Activated CD8-positive, alpha-beta memory T cell treated with anti-CD3 and anti-CD28 coated beads, Interleukin-2, amount 10 ng/mL, durations not matched to agents 7 days and 5 days (primary cell): ENCODE measurements around the gene UMODL1. TPM values are rescaled to one million over a fixed set of nuclear protein-coding genes. Genes with fewer than 3 reads are reported as not detected.

Source experiments
- ATAC-seq: fragments of 150-1000 bp; cut with Tn5 transposase; one replicate; pipeline ENCODE4 v1.10.0; 2021; ENCODE audit warnings: moderate library complexity
- CTCF ChIA-PET: fragments of 350-600 bp; sonication (Branson Sonifier 250); formaldehyde crosslinking; loops from one replicate; lab custom pipeline; 2021; ENCODE audit warnings: antibody characterized with exemption; lab: Charles Lee
- DNase-seq: peaks from one replicate; pipeline ENCODE4 v3.0.0-alpha.2; 2020
- H3K27ac Mint-ChIP-seq: one replicate; pipeline ENCODE4 v1.8.0; 2021; ENCODE audit warnings: mild to moderate bottlenecking, mixed read lengths
- H3K27me3 Mint-ChIP-seq: one replicate; pipeline ENCODE4 v1.8.0; 2021; ENCODE audit warnings: mixed read lengths
- H3K36me3 Mint-ChIP-seq: one replicate; pipeline ENCODE4 v1.8.0; 2021; ENCODE audit warnings: mild to moderate bottlenecking, mixed read lengths
- H3K4me1 Mint-ChIP-seq: one replicate; pipeline ENCODE4 v1.8.0; 2021; ENCODE audit warnings: mixed read lengths
- H3K4me3 Mint-ChIP-seq: one replicate; pipeline ENCODE4 v1.8.0; 2021; ENCODE audit warnings: mild to moderate bottlenecking, moderate library complexity, mixed read lengths
- H3K9me3 Mint-ChIP-seq: one replicate; pipeline ENCODE4 v1.8.0; 2022; ENCODE audit warnings: low read depth, mixed read lengths
- total RNA-seq, 2 experiments: library from RNA; stranded (reverse); gene quantifications; one replicate each; pipeline ENCODE4 v1.2.3, GENCODE V29; 2021

Gene UMODL1
- total RNA-seq, 2 experiments from 2014 or later: 0.05 TPM; not detected in 1

- Mint-ChIP-seq H3K27me3 (peaks cover 19% of the 10 kb centered on the region), H3K4me3 (no peak overlapping the region), H3K4me1 (peaks cover 4% of the 10 kb centered on the region), H3K36me3 (no peaks in the 10 kb centered on the region), H3K9me3 (no peaks in the 10 kb centered on the region), H3K27ac (no peak overlapping the region)
- DNase-seq (no peak), ATAC-seq (no peak)
- CTCF ChIA-PET: interaction anchor here (0.5 to 4.0 kb wide), 6 partner anchors 12 to 493 kb away, joined by 3 to 66 read pairs (median 4); no protein-coding TSS in a partner anchor
These were observed 34.6 kb downstream of the UMODL1 start for GRCh38 chr21:42105476-42106315.

GRCh38 chr21:42106425-42106824, 35.3 kb downstream of the UMODL1 start:
- CTCF ChIA-PET: interaction anchor here (0.5 to 4.0 kb wide), 7 partner anchors 11 to 823 kb away, joined by 3 to 66 read pairs (median 5); no protein-coding TSS in a partner anchor

GRCh38 chr21:42107177-42107880, 36.2 kb downstream of the UMODL1 start:
- CTCF ChIA-PET: interaction anchor here (0.6 to 4.0 kb wide), 32 partner anchors 10 to 824 kb away, joined by 3 to 66 read pairs (median 4); partner anchors contain the start of gene ZBTB21
- ATAC-seq: peak; percentile 24
- Mint-ChIP-seq H3K9me3 (no peaks in the 10 kb centered on the region), H3K27me3 (peaks cover 10% of the 10 kb centered on the region), H3K27ac (no peak overlapping the region), H3K4me1 (peaks cover 4% of the 10 kb centered on the region), H3K4me3 (no peak overlapping the region), H3K36me3 (no peaks in the 10 kb centered on the region)
- no peak for DNase-seq

More at GRCh38 chr21:42106425-42106824, 35.3 kb downstream of the UMODL1 start:
- Mint-ChIP-seq H3K27ac (no peak overlapping the region), H3K36me3 (no peaks in the 10 kb centered on the region), H3K27me3 (peaks cover 15% of the 10 kb centered on the region), H3K9me3 (no peaks in the 10 kb centered on the region), H3K4me3 (no peak overlapping the region), H3K4me1 (peaks cover 4% of the 10 kb centered on the region)
- no peak for ATAC-seq
- DNase-seq: no peak

DNA sequence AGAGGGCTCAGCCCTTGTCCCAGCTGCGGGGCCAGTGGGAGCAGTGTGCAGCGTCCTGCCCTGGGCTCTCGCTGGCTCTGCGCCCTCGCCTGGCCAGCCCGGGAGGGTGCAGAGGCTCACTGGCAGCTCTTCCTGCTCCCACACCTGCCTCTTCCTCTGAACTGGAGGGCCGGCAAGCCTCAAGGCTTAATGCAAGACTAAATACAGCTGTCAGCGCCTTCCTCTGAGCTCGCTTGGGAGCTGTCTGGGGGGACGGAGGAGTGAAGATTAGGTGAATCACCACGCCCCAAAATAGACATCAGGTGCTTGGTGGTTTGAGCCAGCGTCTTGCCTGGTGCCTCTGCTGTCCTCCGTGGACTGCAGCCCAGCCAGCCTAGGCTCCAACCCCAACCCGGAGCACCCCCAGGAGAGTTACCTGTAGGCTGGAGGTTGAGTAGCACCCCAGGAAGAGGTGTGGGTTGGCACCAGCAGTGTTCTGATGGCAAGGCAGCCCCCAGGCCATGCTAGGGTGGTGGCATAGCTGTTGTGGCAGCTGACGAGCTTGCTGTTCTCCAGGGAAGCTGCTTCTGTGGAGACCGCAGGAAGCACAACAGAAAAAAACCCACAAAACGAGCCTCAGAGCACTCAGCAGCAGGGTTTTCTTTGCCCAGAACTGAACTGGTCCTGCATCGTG, 36.9 kb downstream of the UMODL1 start:
- Mint-ChIP-seq H3K27me3 (peaks cover 9% of the 10 kb centered on the region), H3K4me3 (no peak overlapping the region), H3K36me3 (no peaks in the 10 kb centered on the region), H3K9me3 (no peaks in the 10 kb centered on the region), H3K27ac (no peak overlapping the region), H3K4me1 (peaks cover 4% of the 10 kb centered on the region)
- CTCF ChIA-PET: interaction anchor here (0.6 to 4.0 kb wide), 35 partner anchors 9 to 825 kb away, joined by 3 to 66 read pairs (median 3); partner anchors contain the start of gene ZBTB21
- ATAC-seq (peak; percentile 98), DNase-seq (peak; percentile 70)

DNA sequence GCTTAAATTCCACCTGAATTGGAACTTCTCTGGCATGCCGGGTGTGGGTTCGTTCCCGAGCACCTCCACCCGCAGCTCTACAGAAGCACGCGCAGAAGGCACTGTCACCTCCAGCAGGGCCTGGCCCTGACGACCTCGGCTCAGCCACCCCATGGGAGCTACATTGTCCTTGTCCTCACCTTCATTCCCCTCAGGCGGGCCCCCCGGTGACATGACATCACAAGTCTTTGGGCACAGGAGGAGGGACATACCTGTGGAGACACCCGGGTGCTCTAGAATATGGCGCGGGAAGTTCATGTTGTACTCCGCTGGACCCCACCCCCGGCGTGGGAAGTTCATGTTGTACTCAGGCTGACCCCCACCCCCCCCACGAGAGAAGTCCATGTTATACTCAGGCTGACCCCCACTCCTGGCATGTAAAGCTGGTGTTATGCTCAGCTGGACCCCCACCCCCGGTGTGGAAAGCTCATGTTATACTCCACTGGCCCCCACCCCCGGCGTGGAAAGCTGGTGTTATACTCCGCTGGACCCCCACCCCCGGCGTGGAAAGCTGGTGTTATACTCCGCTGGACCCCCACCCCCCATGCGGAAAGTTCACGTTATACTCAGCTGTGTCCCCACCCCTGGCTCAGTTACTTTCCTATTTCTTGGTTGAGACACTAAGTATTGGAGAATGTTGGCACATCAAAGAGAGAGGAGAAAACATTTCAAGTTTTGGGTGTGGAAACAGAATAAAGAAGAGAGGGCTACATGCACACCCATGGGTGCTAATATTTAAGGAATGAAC, 37.6 kb downstream of the UMODL1 start:
- ATAC-seq: no peak
- Mint-ChIP-seq H3K9me3 (no peaks in the 10 kb centered on the region), H3K36me3 (no peaks in the 10 kb centered on the region), H3K27me3 (peaks cover 13% of the 10 kb centered on the region), H3K4me3 (no peak overlapping the region), H3K4me1 (peaks cover 4% of the 10 kb centered on the region), H3K27ac (no peak overlapping the region)
- CTCF ChIA-PET: interaction anchor here (0.8 to 4.0 kb wide), 19 partner anchors 9 to 826 kb away, joined by 3 to 66 read pairs (median 5); partner anchors contain the start of gene ZBTB21
- DNase-seq: no peak

- H3K9me3 Mint-ChIP-seq: no peaks in the 10 kb centered on the region
- CTCF ChIA-PET: interaction anchor here (2.1 to 4.0 kb wide), 4 partner anchors 8 to 826 kb away, joined by 6 to 66 read pairs (median 18); no protein-coding TSS in a partner anchor
- ATAC-seq: no peak
- H3K4me1 Mint-ChIP-seq: peaks cover 4% of the 10 kb centered on the region
- H3K27ac Mint-ChIP-seq: no peak overlapping the region
- no peaks in the 10 kb centered on the region for H3K36me3 Mint-ChIP-seq
- no peak overlapping the region for H3K4me3 Mint-ChIP-seq
- no peak for DNase-seq
- H3K27me3 Mint-ChIP-seq: peaks cover 19% of the 10 kb centered on the region
These were observed 38.4 kb downstream of the UMODL1 start for GRCh38 chr21:42109473-42109872.

GRCh38 chr21:42109873-42110525, 38.9 kb downstream of the UMODL1 start:
- CTCF ChIA-PET: interaction anchor here (4.0 kb wide), 1 partner anchor 7 kb away, joined by 66 read pairs; no protein-coding TSS in a partner anchor
- no peaks in the 10 kb centered on the region for H3K36me3 Mint-ChIP-seq
- DNase-seq (no peak), ATAC-seq (no peak)
- peaks cover 24% of the 10 kb centered on the region for H3K27me3 Mint-ChIP-seq
- peaks cover 4% of the 10 kb centered on the region for H3K4me1 Mint-ChIP-seq
- H3K27ac Mint-ChIP-seq: no peak overlapping the region
- no peak overlapping the region for H3K4me3 Mint-ChIP-seq
- H3K9me3 Mint-ChIP-seq: no peaks in the 10 kb centered on the region

DNA sequence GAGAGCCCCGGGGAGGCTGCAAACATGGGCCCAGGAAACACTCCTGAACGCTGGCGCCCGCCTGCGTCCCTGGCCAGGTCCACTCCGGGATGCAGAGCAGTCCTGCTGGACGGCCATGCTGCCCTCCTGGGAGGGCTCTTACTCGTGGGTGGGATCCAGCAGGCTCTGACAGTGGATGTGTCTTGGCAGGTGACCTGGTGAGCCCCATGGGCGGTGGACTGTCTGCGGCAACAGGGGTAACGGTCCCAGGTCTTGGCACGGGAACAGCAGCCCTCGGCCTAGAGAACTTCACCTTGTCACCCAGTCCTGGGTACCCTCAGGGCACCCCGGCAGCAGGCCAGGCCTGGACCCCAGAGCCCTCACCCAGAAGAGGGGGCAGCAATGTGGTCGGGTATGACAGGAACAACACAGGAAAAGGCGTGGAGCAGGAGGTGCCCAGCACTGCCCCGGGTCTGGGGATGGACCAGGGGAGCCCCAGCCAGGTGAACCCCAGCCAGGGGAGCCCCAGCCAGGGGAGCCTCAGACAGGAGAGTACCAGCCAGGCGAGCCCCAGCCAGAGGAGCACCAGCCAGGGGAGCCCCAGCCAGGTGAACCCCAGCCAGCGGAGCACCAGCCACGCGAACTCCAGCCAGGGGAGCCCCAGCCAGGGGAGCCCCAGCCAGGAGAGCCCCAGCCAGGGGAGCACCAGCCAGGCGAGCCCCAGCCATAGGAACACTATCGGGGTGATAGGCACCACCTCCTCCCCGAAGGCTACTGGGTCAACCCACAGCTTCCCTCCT, 39.8 kb downstream of the UMODL1 start:
- H3K36me3 Mint-ChIP-seq: no peaks in the 10 kb centered on the region
- H3K9me3 Mint-ChIP-seq: no peaks in the 10 kb centered on the region
- no peak overlapping the region for H3K4me3 Mint-ChIP-seq
- H3K27me3 Mint-ChIP-seq: peaks cover 28% of the 10 kb centered on the region
- ATAC-seq: no peak
- H3K4me1 Mint-ChIP-seq: peaks cover 4% of the 10 kb centered on the region
- no peak overlapping the region for H3K27ac Mint-ChIP-seq
- DNase-seq: no peak
- CTCF ChIA-PET: no interaction called here

- DNase-seq (no peak), ATAC-seq (no peak)
- Mint-ChIP-seq H3K4me1 (peaks cover 4% of the 10 kb centered on the region), H3K36me3 (no peaks in the 10 kb centered on the region), H3K27ac (no peak overlapping the region), H3K27me3 (peaks cover 30% of the 10 kb centered on the region), H3K4me3 (no peak overlapping the region), H3K9me3 (no peaks in the 10 kb centered on the region)
- CTCF ChIA-PET: no interaction called here
These were observed 40.3 kb downstream of the UMODL1 start for GRCh38 chr21:42111470-42111743.

GRCh38 chr21:42111811-42112210, 40.7 kb downstream of the UMODL1 start:
- peaks cover 32% of the 10 kb centered on the region for H3K27me3 Mint-ChIP-seq
- no peak for ATAC-seq
- CTCF ChIA-PET: interaction anchor here (0.6 to 0.7 kb wide), 3 partner anchors 147 to 242 kb away, joined by 3 read pairs; no protein-coding TSS in a partner anchor
- no peaks in the 10 kb centered on the region for H3K9me3 Mint-ChIP-seq
- no peak for DNase-seq
- no peaks in the 10 kb centered on the region for H3K36me3 Mint-ChIP-seq
- peaks cover 4% of the 10 kb centered on the region for H3K4me1 Mint-ChIP-seq
- no peak overlapping the region for H3K27ac Mint-ChIP-seq
- no peak overlapping the region for H3K4me3 Mint-ChIP-seq

DNA sequence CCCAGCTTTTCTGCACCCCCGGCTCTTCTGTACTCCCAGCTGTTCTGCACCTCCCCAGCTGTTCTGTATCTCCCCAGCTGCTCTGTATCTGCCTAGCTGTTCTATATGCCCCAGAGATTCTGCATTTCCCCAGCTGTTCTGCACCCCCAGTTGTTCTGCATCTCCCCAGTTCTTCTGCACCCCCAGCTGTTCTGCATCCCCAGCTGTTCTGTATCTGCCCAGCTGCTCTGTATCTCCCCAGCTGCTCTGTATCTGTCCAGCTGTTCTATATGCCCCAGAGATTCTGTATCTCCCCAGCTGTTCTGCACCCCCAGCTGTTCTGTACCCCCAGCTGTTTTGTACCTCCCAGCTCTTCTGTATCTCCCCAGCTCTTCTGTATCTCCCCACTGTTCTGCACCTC, 41.1 kb downstream of the UMODL1 start:
- ATAC-seq: no peak
- CTCF ChIA-PET: interaction anchor here (0.6 to 1.2 kb wide), 4 partner anchors 147 to 296 kb away, joined by 3 read pairs; no protein-coding TSS in a partner anchor
- peaks cover 8% of the 10 kb centered on the region for H3K4me1 Mint-ChIP-seq
- DNase-seq: no peak
- H3K9me3 Mint-ChIP-seq: no peaks in the 10 kb centered on the region
- H3K4me3 Mint-ChIP-seq: no peak overlapping the region
- H3K27ac Mint-ChIP-seq: no peak overlapping the region
- H3K36me3 Mint-ChIP-seq: no peaks in the 10 kb centered on the region
- H3K27me3 Mint-ChIP-seq: peaks cover 35% of the 10 kb centered on the region
